GM18508 (cell line): Measurements from ENCODE around the gene LGR6.
"Not testable (repeated sequence)": the region's sequence is repeated elsewhere in the genome, so short reads cannot be mapped to it uniquely, and the experiment has no call there.

Experiments used
- ATAC-seq: cut with Tn5 transposase; IDR thresholded peaks from one replicate; pipeline ENCODE4 v1.9.1; 2021; ENCODE audit warnings: moderate number of reproducible peaks; ENCODE audit not compliant: insufficient read depth, unreplicated experiment

LGR6 gene

GRCh38 chr1:202235856-202236837, 42.5 kb downstream of the LGR6 start:
- ATAC-seq: no peak

DNA sequence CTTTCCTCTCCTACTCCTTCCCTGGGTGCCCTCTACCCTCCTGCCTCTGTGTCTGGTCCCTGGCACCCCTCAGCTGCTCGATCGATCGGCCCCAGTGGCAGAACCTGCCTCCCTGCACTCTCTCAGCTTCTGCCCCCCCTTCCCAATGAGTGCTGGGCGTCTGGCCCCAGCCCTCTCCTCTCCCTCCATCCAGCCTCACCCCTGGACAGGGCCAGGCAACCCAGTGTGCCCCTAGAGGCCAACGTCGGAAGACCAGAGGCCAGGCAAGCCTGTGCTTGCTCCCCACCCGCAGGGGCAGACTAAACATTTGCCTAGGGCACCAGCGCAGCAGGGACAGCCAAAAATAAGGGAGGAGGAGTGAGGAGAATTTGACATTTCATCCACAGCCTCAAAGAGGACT, 43.5 kb downstream of the LGR6 start:
- ATAC-seq: no peak

DNA sequence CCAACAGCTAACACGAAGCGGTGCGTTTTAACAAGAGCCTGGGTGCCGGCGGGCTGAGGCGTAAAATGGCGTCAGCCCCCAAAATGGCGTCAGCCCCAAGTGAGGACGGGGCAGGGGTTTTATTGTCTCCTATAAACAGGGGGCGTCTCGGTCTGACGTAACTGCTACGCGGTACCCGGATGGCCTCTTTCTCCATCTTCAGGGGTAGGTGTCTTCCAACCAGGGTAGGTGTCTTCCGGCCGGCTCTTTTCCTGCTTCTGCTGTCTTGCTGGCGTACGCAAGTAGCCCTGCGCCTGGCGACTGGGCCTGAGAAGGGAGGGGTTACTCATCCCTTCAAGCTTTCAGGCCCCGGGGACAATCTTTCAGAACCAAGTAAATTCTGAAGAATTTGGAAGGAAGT, 45.3 kb downstream of the LGR6 start:
- no peak for ATAC-seq

DNA sequence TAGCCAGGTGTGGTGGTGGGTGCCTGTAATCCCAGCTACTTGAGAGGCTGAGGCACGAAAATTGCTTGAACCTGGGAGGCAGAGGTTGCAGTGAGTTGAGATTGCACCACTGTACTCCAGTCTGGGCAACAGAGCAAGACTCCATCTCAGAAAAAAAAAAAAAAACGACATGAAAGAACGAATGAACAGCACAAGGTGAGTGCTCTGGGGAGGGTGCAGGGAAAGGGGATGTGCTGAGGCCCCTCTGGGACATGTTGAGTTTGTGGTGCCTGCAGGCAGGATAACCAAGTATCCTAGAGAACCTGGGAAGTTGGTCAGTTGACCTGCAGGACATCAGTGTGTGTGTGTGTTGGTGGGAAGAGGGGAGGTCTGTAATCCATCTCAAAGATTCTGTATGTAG, 46.6 kb downstream of the LGR6 start:
- ATAC-seq: not testable (repeated sequence)

DNA sequence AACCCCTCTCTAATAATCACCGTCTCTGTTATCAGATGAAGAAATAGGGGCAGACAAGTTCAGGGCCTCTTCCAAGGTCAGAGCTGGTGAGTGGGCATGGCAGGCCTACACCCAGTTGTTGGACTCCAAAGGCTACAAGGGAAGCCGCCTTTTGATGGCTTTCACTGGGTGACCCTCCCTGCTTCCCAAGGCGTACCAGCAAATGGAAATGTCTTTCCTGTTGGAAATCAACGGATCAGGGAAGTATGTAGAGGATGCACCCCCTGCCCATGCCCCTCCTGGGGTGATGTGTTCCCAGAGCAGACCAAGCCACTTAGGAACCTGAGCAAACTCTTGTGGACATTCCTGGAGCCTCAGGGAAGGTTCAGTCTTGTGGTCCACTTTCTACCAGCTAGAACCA, 47.4 kb downstream of the LGR6 start:
- no peak for ATAC-seq

DNA sequence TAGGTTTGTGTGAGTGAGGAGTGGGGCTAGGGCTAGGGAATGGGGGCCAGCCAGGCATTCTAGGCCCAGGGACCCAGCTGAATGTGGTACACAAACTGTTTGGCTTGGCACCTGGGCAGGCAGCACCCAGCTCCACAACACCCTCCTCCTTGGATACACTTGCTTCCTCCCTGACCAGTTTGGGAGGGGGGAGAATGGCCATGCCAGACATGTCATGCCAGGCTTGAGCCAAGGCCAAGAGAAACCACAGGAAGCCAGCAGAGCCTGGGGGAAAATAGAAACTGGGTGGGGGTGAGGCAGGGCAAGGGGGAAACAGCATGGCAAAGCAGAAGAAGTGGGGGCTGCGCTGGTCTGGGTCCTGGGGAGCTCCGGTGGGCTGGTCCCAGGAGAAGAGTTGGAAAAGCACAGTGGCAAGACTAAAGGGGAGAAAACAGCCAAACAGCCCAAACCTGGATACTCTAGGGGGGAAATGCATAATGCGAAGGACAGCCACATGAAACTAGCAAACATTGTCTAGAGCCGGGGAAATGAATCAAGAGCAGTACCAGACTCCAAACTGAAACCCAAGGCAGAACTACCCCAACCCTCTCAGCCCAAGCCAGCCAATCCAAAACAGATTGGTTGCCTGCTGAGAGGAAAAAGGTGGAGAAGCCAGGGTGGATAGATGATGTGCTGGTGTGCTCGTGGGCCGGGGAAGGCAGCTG, 47.9 kb downstream of the LGR6 start:
- ATAC-seq: no peak

DNA sequence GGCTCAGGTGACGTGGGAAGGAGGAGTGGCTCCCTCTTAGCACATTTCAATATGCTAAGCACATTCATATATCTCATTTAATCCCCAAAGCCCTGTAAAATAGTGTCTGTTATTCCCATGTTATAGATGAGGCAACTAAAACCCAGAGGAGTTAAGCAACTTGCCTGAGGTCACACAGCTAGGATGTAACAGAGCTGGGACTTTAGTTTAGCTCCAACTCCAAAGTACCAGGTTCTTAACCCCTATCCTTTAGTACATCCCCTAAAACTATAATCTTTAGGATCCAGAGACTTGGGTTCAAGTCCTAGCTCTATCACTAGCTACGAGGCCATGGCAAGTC, 48.5 kb downstream of the LGR6 start:
- no peak for ATAC-seq

- no peak for ATAC-seq
These were observed 49.4 kb downstream of the LGR6 start for GRCh38 chr1:202243006-202243405.

DNA sequence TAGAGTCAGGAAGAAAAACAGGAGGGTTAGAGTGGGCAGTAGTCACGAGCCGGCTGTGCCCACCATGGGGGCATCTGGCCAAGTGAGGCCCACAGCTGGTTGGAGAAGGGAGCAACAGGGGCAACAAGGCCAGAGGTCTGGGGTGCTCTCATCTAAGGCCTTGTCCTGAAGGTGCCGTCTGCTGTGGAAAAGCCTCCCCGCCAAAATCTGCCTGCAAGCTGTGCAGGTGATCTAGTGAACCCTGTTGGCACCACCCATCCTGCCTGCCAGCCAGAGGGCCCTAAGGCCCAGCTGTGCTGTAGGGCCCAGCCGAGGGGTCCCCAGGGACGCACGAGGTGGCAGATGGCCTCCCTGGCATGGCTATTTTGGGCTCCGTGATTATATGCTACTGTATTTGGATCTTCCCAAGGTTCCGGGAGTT, 51.3 kb downstream of the LGR6 start:
- no peak for ATAC-seq

- no peak for ATAC-seq
These were observed 51.8 kb downstream of the LGR6 start for GRCh38 chr1:202245391-202245790.

DNA sequence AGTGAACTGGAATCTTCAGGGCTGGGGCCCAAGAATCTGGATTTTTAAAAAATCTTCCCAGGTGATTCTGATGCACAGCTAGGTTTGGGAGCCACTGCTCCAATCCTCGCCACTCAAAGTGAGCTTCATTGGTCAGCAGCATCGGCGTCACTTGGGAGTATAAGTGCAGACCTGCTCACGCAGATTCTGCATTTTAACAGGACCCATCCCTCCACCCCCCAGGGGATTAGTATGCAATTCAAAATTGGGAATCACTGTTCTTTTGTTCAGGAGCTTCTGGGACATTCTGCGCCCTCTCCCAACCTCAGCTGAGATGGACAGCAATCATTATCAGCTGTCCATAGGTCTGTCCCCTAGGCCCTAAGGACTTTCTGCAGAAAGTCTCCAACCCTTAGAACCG, 53.5 kb downstream of the LGR6 start:
- no peak for ATAC-seq

GRCh38 chr1:202247837-202248795, 54.5 kb downstream of the LGR6 start:
- no peak for ATAC-seq

DNA sequence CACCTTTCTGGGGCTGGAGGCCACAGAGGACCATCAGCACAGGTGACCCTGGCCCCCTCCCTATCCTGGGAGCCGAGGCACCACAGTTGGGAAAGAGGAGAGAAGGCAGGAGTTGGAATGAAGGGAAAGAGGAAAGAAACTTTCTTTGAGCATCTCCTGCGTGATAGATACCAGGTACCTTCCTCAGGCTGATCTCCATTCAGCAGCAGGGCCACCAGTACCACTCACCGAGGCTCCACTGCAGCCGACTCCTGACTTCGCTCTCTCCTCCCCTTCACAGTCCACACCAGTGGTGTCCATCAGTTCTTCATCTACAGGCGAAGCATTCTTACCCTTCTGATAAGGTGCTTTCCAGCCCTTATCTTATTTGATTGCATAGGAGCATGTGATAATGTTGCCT, 55.3 kb downstream of the LGR6 start:
- no peak for ATAC-seq

DNA sequence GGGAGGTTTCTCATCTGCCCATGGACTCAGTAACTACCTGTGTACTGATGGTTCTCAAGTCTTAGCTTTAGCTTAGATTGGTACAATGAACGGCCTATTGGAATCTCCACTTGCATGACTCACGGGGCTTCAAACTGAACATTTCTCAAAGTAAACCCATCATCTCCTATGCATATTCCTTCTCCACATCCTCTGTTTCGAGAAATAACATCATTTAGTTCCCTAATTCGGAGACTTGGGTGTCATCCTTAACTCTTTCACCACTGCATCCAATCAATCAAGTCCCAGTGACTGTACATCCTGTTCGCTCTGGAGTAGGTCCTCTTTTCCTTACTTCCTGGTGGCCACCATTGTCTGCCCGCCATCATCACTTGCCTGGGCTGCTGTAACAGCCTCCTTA, 55.8 kb downstream of the LGR6 start:
- no peak for ATAC-seq

DNA sequence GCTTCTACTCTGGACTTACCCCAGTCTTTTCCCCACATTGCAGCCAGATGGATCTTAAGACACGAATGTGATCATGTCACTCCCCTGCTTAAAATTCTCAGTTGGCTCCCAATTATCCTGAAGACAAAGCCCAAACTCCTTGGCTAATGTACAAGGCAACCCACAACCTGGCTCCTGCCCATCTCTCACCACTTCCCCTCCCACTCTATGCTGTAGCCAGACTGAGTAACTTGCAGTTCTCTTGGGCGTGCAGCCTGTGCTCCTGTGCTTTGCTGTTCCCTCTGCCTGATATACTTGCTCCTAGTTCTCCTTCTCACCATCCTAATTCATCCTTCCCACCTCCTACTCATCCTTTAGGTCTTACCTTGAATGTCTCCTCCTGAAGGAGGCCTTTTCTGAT, 56.2 kb downstream of the LGR6 start:
- ATAC-seq: no peak

- ATAC-seq: no peak
These were observed 57.4 kb downstream of the LGR6 start for GRCh38 chr1:202250982-202251381.

DNA sequence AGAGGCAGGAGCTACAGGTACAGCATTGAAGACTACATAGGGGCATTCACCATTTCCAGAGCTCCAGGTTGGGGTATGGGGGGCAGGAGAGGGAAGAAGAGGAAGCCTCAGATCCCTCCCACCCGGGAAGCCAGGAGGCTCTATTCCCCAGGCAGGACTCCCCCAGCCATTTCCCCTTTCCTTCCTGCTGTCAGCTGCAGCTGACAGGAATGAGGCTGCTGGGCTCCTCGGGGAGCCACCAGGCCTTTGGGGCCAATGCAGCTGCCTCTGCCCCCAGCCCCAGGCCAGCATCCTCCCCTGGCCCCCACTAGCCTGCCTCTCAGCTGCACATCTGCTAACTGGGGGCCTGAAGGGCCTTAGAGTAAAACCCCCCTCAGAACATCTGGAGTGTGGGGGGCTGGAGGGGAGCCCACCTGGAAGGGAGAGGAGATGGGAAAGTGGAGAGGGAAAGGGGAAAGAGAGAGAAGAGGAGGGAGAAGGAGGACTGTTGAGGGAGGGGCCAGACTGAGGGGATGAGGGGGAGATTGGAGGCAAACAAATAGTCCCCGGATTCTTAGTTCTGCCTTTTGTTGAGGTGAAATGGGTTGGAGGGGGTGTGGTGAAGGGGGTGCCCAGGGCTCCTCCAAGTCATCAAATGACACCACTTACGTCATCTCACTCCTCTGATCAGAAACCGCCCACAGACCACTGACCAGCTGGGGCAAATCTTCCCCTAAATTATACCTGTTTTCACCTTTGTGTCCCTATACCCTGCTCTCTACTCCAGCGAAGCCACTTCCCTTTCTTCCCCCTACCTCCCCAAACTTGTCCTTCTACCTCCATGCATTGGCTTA, 58.0 kb downstream of the LGR6 start:
- no peak for ATAC-seq

GRCh38 chr1:202252271-202252670, 58.7 kb downstream of the LGR6 start:
- ATAC-seq: no peak

DNA sequence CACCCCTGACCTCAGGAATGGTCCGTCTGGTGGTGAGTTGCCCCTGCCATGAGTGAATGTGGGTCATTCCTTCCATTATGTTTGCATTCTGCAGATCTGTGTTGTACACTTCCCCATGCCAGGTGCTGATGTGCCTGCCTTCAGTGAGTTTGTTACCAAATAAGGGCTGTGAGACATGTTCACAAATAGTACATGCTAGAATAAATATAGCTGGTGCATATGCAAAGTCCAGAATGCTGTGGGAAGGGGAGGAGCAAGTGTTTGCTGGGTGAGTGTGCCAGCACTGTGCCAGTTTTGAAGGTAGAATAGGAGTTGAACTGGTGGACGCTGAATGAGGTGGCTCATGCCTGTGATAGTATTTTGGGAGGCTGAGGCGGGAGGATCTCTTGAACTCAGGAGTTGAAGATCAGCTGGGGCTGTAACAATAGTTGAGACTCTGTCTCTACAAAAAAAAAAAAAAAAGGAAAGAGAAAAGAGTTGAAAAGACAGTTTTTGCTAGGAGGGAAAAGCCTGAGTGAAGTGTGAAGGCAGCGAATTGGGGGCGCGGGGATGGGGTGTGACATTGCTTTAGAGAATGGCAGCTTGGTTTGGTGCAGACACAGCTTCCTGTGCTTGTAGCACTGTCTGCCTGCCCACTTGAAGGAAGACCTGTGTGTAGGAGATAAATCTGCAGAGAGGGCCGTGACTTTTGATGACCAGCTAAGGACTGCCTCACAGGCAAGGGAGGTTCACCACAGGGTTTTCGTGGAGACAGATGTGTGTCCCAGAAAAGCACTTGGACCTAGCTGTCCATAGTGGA, 61.1 kb downstream of the LGR6 start:
- no peak for ATAC-seq
